ENCODE measurements around the gene ASB4.

- no peak for TF ChIP-seq CTCF (IDR thresholded peaks at IDR 0.05; ENCODE audit: insufficient read depth, low read length)
- no peak for TF ChIP-seq POLR2AphosphoS5 (IDR thresholded peaks at IDR 0.05; ENCODE audit: low read depth)
- TF ChIP-seq REST (IDR thresholded peaks at IDR 0.05; ENCODE audit: insufficient replicate concordance, low read depth) = no peak
These were observed 8.1 kb downstream of the ASB4 start for GRCh38 chr7:95493844-95494243.

Data from HL-60 (cell line).